Glomerular visceral epithelial cell (primary cell): Measurements from ENCODE around the gene MINK1.

Experiments
- DNase-seq: peaks from one replicate; pipeline ENCODE4 v3.0.0-alpha.2; 2016; ENCODE audit errors: extremely low spot score

MINK1 gene

DNA sequence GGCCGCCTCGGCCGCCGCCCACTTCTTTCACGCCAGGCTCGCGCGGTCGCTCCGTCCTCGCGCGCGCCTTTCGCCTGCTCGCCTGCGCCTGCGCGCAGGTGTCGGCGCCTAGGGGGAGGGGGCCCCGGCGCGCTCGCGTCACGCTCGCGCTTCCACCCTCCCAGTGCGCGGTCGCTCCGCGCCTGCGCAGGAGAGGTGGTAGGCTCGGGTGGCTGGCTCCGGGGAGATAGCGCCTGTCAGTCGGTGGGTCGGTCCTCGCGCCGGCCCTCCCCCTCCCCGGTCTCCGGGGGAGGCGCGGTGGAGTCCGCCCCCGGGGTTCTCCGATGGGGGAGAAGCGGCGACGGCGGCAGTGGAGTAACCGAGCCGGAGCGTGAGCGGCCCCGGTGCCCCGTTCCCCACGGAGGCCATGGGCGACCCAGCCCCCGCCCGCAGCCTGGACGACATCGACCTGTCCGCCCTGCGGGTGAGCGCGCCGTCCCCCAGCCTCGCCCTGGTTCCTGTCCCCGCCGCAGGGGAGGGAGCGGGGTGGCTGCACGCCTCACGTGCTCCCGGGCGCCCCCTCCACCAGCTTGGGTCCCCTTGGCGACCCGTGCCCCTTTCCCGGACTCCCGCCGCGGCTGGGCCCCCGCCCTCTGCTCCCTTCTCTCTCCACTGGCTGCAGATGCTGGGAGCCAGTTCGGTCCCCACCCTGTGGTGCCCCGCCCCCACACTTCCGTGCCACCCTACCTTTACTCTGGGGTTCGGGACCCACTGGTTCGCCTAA lies at the start of gene MINK1:
TSS of gene MINK1 (plus strand) at position 163 of the 763 bp plus-strand sequence. CDS start at position 407, 244 bp downstream.
- DNase-seq = peak; percentile 96

DNA sequence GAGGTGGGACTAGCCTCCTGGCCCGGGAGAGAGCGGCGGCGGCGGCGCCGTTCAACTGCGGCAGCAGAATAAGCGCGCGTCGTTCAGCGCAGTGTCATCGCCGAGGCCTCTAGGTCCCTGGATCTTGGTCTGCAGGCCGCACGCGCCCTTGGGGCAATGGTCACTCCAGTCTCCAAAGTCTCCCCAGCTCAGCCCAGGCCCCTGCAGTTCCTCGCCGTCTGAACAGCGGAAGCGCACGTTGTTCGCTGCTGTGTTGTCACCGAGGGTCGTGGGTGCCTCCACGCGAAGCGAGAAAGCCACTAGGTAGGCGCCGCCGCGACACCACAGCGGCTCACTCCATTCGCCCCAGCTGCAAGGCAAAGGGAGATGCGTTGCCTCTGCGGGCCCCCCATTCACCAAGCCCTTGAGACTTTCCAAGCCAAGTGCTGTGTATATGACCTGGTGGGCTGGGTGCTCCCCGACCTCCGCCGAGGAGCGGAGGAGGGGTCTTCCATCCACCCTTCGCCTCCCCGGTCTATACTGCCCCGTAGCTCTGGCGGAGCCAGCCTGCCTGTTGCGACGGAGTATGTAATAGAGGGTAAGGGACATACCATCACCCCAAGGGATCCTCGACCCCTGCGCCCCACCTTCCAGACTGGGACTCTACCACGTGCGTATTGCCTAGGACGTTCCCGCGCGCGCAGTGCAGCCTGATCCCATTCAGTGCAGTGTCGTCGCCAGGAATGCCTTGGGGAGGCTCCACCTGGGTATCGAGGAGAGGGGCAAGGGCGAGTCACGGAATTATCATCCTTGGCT lies 47.6 kb upstream of the MINK1 start:
- DNase-seq = no peak

DNA sequence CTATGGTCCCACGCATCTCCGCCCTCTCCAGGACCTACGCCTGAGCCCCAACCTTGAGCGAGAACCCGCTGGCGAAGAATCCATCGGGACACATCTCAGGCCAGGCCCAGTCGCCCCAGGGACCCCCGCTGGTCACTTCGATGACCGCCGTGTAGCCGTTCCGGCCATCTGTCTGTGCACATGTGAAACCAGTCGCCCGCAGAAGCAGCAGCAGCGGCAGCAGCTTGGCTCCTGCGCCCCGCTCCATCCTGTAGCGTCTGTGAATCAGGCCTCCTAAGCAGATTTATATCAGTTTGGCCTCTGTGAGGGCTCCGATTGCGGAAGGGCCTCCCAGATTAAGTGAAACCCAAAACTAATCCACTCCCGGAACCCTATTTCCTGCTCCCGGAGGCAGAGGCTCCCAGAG lies 47.0 kb upstream of the MINK1 start, which contains the start of gene VMO1:
TSS of gene VMO1 (minus strand) at position 259 of the 406 bp plus-strand sequence. CDS start at position 247, 12 bp downstream.
- no peak for DNase-seq

DNA sequence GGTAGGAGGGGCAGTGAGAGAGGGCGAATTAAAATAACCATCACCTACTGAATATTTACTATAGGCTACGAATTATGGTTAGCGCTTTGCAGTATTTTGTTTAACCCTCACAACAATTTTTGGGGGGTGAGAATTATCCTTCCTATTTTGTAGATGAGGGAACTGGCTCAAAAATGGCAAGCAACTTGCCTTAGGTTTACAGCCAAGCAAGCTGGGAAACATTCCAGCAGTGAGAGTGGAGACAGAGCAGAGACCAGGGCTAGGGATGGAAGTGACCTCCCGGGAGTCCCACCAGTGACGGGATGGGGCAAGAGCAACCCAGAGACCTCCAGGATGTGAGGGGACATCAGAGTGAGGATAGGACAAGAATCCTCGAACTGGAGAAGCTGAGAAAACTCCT lies 46.6 kb upstream of the MINK1 start:
- DNase-seq = no peak

DNA sequence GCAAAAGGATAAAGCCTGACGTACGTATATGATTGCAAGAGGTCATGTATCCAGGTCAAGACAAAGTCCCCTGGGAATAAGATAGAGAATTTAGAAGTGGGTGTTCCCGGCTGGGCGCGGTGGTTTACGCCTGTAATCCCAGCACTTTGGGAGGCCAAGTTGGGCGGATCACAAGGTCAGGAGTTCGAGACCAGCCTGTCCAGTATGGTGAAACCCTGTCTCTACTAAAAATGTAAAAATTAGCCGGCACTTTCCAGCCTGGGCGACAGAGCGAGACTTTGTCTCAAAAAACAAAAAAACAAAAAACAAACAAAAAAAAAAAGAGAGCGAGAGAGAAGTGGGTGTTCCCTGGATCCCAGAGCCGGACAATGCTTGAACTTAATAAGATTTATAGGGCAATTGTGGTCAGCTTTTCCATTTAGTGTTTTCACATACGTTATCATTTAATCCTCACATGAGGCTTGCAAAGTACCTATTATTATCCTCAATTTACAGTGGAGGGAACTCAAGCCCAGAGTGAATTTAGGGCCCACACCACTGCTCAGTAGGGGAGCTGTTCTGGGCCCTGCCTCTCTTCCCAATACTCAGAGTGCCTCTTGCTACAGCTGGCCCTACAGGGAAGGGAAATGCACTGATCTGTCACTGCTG lies 44.9 kb upstream of the MINK1 start:
- no peak for DNase-seq

DNA sequence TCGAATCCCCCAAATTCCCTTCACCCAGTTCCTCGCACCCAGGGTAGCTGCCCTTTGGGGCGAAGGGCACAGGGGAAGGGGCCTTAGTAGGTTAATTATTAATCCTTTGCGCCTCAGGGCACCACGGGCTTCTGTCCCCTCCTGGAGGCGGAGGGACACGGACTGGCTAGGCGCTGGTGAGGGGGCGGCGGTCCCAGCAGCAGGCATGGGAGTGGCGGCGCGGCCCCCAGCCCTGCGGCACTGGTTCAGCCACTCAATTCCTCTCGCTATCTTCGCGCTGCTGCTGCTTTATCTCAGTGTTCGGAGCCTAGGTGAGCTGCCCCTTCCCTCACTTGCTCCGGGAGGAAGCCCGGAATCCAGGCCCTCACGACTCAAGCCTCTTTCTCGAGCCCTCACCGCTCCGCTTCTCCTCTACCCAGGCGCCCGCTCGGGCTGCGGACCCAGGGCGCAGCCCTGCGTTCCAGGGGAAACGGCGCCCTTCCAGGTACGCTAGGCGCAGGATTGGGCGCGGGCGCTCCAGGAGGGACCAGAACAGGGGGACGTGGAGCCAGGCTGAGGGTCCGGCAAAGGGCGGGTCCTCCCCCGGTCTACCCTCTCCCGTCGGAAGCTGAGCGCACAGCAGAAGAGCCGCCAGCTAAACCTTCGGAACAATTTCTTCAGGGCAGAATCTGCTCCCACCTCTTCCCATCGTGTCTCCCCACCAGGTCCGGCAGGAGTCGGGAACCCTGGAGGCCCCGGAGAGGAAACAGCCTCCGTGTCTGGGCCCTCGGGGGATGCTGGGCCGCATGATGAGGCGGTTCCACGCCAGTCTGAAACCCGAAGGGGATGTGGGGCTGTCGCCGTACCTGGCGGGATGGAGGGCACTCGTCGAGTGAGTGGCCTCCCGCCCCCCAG lies 44.1 kb upstream of the MINK1 start, which contains the start of gene GLTPD2:
TSS of gene GLTPD2 (plus strand) at position 158 of the 894 bp plus-strand sequence. CDS start at position 206, 48 bp downstream.
- no peak for DNase-seq

DNA sequence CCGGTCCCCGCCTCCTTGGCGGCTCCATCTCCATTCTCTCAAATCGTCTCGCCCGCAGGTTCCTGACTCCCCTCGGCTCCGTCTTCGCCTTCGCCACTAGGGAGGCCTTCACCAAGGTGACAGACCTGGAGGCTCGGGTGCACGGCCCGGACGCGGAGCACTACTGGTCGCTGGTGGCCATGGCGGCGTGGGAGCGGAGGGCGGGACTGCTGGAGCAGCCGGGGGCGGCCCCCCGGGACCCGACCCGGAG lies 43.5 kb upstream of the MINK1 start:
- no peak for DNase-seq

DNA sequence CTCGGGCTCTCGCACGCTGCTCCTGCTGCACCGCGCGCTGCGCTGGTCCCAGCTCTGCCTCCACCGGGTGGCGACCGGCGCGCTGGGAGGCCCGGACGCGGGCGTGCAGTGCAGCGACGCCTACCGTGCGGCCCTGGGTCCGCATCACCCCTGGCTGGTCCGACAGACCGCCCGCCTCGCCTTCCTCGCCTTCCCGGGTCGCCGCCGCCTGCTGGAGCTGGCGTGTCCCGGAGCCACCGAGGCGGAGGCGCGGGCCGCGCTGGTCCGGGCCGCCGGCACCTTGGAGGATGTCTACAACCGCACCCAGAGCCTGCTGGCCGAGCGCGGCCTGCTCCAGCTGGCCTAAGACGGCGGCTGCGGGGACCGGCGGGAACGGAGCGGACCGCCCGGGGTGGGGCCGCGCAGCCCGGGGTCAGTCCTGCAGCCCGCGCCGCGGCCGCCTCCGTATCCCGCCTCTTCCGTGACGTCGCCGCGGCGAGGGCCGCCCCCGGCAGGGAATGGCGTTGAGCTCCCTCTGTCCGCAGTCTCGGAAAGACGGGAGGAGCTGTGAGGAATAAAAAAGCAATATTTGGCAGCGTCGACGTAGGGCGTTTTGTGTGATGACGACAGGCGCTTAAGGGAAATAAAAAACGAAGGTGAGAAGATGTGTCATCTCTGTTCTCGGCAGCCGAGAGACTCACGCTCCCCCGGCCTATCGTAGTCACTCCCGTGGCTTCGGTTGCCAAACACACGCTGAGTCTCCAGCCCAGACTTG lies 43.0 kb upstream of the MINK1 start:
- peak; percentile 81 for DNase-seq

DNA sequence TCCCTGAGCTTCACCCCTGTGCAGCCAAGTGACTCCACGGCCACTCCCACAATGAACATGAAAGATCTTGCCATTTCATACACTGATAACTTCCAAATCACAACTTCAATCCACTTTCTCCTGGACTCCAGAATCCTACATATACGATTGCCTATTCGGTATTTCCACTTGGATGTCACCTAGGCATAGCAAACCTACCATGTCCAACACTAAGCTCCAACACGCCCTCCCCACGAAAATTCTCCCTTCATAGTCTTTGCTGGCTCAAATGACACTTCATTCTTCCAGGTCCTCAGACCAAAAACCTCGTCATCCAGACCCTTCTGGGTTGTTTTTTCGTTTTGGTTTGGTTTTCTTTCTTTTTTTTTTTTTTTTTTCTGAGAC lies 42.4 kb upstream of the MINK1 start:
- no peak for DNase-seq

DNA sequence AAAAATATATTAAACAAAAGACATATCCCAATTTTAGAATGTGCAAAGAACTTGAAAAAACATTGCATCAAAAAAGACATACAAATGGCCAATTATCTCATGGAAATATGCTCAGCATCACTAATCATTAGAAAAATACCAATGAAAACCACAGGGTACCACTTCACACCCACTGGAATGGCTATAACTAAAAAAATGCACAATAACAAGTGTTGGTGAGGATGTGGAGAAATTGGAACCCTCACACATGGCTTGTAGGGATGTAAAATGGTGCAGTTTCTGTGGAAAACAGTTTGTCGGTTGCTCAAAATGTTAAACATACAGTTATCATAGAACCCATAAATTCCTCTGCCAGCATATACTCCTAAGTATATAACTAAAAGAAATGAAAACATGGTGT lies 38.0 kb upstream of the MINK1 start:
- no peak for DNase-seq

DNA sequence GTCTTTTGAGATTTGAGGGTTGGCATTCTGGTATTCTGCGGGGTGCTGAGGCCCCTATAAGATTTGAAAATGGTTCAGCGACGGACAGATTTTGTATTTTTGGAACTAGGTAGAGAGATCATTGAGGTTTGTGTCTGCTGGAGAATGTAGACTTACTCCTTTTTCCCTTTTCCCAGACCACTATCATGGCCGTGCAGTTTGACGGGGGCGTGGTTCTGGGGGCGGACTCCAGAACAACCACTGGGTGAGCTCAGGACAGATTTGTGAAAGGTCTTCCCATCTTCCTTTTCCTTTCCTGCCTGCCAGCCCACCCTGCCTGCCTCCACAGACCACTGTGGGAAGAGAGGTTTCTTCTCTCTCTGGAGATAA lies 36.6 kb upstream of the MINK1 start:
- peak; percentile 39 for DNase-seq

DNA sequence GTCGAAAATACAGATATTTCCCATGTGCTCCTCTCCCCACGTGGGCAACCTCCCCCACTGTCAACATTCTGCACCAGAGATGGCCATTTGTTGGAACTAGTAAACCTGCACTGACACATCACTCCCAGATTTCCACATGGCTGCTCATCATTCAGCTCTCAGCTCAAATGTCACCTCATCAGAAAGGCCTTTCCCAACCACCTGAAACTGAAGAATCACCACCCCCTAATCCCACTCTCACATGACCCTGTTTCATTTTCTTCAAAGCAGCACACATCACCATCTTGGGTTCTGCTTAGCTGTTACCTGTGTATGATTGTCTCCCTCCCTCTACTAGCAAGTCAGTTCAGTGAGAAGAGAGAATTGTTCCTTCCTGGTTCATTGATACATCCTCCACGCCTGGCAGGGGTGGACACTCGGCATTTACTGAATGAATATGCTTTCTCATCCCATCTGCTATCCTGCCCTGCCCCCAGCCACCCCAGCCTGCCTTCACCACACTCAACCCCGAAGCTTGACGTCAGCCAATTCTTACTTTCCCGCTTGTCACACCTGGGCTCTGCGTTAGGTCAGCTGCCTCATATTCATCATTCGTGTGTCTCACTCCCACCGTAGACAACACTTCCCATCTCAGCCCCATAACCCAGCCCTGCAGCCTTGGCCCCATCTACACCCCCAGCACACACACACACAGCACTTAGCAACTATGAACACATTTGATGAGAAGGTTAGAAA lies 32.5 kb upstream of the MINK1 start:
- no peak for DNase-seq

DNA sequence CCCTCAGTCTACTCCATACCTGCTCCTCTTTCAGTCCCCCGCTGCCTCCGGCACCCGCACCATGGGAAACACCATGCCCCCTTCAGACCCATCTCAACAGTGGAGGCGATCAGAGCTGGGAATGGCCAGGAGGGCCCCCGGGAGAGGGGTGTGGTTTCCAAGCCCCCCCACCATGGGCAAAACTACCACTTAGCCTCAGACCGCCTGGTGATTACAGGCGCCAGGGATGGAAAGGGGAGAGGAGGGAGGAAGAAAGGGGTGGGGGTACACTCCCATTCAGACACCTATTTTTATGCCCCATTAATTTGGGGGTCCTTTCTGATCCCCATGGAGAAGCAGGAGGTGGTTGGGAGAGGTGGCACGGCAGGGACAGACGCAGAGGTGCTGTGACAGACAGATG lies 30.9 kb upstream of the MINK1 start, which contains the start of gene C17orf114:
TSS of gene C17orf114 (minus strand) at position 101 of the 400 bp plus-strand sequence.
- DNase-seq = no peak

DNA sequence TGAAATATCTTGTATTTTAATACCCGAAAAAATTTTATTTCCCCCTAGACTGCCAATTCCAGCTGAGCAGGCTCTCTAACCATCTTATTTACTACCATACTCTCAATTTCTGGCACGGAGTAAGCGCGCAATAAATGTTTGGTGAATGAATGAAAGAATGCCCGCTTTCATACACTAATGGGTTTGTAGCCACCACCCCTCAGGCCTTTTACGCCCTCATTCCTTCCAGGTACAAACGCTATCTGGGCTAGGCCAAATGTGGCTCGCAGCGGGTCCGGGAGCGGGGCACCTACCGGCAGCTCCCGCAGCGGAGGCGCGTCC lies 26.7 kb upstream of the MINK1 start:
- DNase-seq = no peak

DNA sequence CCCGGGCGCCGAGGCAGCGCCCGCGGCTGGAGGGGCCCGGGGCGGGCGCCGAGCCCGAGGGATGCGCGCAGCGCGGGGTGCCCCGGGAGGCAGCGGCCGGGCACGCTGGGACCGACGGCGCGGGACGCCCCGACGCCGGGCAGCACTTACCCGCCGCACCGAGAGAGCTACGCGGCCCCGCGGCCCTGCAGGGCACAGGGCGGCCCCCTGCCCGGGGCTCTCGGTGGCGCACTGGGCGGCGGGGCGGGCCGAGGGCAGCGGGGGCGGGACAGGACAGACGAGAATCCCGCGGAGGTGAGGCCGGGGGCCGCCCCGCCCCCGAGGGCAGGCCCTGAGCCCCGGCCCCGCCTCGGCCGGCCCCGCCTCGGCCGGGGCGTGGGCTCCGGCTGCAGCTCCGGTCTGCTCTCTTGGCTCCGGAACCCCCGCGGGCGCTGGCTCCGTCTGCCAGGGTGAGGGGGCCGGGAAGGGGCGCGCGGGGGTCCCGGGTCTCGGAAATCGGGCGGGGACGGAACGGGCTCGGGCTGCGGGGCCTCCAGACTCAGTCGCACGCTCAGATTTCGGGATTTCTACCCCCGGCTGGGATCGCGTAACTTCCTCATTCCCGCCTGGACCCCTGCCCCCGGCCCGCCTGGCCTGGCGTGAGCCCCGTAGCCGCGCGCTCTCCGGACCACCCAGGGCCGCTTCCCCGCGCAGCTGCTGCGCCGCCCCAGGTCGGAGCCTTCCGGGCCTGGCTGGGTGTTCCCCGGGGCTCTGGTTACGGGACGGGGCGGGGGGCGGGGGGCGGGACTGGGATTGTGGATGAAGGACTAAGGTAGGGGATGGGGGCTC lies 26.1 kb upstream of the MINK1 start, which contains the start of gene PLD2:
TSS of gene PLD2 (plus strand) at position 376 of the 828 bp plus-strand sequence. CDS start 621 bp downstream, outside the sequence.
- DNase-seq = peak; percentile 88

DNA sequence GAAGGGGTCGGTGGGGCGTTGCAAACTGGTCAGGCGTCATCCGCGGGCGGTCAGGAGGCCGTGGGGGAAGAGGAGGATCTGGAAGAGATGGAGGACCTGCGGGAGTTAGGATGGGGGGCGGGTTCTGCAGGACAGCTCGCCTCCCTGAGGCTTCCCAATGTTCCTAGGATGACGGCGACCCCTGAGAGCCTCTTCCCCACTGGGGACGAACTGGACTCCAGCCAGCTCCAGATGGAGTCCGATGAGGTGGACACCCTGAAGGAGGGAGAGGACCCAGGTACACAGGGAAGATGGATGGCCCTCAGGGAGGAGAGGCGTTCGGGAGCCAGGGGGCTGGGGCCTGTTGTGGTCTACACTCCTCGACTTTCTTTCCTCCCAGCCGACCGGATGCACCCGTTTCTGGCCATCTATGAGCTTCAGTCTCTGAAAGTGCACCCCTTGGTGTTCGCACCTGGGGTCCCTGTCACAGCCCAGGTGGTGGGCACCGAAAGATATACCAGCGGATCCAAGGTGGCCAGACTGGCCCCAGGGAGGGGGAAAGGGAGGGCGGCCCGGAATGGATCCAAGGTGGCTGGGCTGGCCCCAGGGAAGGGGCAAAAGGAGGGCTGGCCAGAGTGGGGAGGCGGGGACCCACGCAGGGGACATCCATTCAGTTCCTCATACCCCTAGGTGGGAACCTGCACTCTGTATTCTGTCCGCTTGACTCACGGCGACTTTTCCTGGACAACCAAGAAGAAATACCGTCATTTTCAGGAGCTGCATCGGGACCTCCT lies 25.3 kb upstream of the MINK1 start:
- DNase-seq = no peak

DNA sequence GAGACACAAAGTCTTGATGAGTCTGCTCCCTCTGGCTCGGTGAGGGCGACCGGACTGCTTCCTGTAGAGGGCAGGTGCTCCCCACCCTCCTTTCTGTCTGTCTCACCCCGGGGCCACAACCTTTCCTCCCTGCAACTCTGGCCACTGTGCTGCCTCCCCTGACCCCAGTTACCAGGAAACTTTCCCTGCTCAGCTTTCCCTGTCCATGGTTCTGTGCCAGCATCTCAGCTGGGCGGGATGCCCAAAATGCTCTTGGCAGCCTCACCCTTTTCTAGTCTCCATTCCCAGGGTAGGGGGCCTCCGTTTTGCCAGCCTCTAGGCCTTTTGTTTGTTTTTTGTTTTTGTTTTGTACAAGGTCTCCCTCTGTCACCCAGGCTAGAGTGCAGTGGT lies 24.8 kb upstream of the MINK1 start:
- DNase-seq = no peak

DNA sequence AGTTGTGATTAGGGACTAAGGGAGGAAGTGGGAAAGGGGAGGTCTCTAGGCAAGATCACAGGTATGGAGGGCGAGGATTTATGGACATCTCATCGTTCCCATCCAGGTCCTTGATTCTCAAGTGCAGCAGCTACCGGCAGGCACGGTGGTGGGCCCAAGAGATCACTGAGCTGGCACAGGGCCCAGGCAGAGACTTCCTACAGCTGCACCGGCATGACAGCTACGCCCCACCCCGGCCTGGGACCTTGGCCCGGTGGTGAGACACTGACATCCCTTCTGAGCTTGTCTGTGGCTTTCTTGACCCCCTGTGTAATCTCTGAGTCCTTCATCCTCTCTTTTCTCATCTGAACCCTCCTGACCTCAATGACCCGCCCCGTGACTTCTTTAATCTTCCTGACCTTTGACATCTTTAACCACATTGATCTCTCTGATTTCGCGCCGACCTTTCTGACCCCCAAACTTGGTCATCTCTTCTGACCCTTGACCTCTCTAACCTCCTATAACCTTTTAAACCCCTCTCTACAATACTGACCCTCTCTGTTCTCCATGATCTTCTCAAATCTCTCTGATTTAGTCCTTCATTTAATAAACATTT lies 22.3 kb upstream of the MINK1 start:
- no peak for DNase-seq
